ENCODE measurements around the gene CLCNKA. TPM values are rescaled to one million over a fixed set of nuclear protein-coding genes. Genes with fewer than 3 reads are reported as not detected.

The CLCNKA gene
- total and polyA plus RNA-seq, 12 donors: 0.18 to 52.5 (median 2.1) TPM

DNA sequence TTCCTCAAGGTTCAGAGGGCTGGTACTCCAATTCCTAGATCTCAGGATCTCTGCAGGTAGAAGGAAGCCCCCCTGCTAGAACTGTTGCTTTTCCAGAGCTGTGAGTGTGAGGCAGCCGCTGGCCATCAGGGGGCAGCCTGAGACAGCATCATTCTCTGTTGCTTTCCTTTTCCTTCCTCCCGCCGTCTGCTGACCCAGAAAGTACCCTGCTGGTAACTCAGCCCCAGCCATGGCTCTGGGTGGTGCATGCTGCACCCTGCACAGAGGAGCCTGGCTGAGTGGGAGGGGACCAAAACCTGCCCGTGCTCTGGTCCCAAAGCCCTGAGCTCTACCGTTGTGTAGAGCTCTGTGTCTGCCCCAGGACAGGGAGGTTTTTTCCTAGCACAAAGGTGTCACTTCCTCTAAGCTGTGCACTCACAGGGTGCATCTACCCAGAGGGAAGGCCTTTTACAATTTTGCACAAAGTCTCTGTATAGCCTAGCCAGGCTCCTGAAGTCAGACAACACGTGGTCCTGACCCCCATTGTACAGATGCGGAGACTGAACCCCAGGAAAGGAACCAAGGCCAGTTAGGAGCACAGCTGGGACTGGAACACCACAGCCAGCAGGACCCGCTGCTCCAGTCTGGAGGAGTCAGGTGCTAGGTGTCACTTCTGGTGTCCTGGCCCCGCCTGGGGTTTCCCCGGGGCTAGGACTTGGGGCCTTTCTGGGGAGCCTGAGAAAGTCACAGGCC lies 57.3 kb downstream of the CLCNKA start:
- H3K36me3 ChIP-seq (replicated peaks in 1 of 2): no peaks in the 10 kb centered on the region
- H3K27me3 ChIP-seq: no peaks in the 10 kb centered on the region
- intact Hi-C loops (cut with DNase I): no loop called here
- no peaks in the 10 kb centered on the region for H3K9me3 ChIP-seq (replicated peaks in 1 of 3)
- H3K4me3 ChIP-seq: no peak overlapping the region
- peaks cover 15 to 26% of the 10 kb centered on the region in 2 donors for H3K4me1 ChIP-seq (replicated peaks in 1 of 2)
- H3K27ac ChIP-seq: peak overlapping the region in 2 of 5 donors; percentile 10 to 15
- TF ChIP-seq POLR2A (IDR thresholded peaks at IDR 0.05): no peak
- TF ChIP-seq, protein P1, sequence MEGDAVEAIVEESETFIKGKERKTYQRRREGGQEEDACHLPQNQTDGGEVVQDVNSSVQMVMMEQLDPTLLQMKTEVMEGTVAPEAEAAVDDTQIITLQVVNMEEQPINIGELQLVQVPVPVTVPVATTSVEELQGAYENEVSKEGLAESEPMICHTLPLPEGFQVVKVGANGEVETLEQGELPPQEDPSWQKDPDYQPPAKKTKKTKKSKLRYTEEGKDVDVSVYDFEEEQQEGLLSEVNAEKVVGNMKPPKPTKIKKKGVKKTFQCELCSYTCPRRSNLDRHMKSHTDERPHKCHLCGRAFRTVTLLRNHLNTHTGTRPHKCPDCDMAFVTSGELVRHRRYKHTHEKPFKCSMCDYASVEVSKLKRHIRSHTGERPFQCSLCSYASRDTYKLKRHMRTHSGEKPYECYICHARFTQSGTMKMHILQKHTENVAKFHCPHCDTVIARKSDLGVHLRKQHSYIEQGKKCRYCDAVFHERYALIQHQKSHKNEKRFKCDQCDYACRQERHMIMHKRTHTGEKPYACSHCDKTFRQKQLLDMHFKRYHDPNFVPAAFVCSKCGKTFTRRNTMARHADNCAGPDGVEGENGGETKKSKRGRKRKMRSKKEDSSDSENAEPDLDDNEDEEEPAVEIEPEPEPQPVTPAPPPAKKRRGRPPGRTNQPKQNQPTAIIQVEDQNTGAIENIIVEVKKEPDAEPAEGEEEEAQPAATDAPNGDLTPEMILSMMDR (IDR thresholded peaks at IDR 0.05): peak; percentile 51 to 99 (median 94)
- DNase-seq: peak; percentile 78 to 94 (median 89)
- WGBS, 4 donors: 29 to 46% (median 37%) methylated on average over 7 to 10 of the region's 10 CpGs

DNA sequence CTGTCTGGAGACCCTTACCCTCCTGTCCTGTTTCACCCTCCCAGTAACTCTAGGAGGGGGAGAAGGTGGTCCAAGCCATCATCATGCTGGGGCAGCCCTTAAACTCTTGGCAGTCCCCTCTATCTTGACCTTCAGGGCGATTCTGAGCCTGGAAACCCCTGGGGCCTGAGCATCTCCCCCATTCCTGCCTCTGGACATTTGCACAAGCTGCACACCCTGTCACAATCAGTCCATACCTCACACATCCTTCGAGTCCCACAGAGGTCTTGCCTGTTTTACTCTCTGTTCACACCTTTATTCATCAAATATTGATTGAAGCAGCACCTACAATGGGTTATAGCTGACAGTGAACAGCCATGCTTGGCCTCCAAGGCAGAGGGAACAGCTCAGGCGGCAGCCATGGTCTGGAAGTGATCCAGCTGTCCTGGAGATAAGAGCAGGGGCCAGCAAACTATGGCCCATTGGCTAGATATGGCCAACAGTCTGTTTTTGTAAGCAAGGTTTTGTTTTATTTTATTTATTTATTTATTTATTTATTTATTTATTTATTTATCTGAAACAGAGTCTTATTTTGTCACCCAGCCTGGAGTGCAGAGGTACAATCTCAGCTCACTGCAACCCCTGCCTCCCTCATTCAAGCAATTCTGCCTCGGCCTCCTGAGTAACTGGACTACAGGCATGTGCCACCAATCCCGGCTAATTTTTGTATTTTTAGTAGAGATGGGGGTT lies 58.8 kb downstream of the CLCNKA start:
- H3K27ac ChIP-seq: no peak overlapping the region
- intact Hi-C loops (cut with DNase I): loop anchor here (1.0 to 10.0 kb wide), 4 partner anchors 54 to 274 kb away; partner anchors contain the start of gene FBXO42 (in 2 of the 2)
- DNase-seq: peak in 6 of 7 donors; percentile 63 to 80 (median 72)
- no peaks in the 10 kb centered on the region for H3K27me3 ChIP-seq
- no peak overlapping the region for H3K4me3 ChIP-seq
- WGBS, 4 donors: 72 to 80% (median 76%) methylated on average over 5 of the region's 5 CpGs
- H3K9me3 ChIP-seq (replicated peaks in 1 of 3): no peaks in the 10 kb centered on the region
- no peaks in the 10 kb centered on the region for H3K36me3 ChIP-seq (replicated peaks in 1 of 2)
- peaks cover 13 to 22% of the 10 kb centered on the region in 2 donors for H3K4me1 ChIP-seq (replicated peaks in 1 of 2)
- TF ChIP-seq, protein P1 (IDR thresholded peaks at IDR 0.05): no peak
- TF ChIP-seq POLR2A (IDR thresholded peaks at IDR 0.05): no peak

DNA sequence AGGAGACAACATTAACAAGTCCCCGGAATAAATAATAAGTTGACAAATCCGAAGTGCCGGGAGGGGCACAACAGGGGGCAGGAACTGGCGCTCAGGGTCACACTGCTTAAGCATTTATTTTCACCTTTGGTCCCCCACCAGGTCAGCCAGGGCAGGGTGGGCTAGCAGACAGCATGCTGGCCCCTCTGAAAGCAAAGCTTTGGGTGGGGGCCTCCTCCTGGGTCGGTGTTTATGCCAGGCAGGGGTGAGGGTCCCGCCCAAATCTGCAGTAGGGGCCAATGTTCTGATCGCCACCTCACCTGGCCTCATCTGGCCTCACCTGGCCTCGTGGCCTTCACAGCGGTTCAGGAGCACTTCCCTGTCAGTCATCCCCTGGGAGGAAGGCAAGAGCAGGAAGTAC lies 59.8 kb downstream of the CLCNKA start:
- Histone ChIP-seq H3K9me3 (replicated peaks in 1 of 3) (no peaks in the 10 kb centered on the region), H3K36me3 (replicated peaks in 1 of 2) (no peaks in the 10 kb centered on the region), H3K27ac (no peak overlapping the region), H3K27me3 (no peaks in the 10 kb centered on the region), H3K4me1 (replicated peaks in 1 of 2) (peaks cover 2 to 12% of the 10 kb centered on the region in 2 donors), H3K4me3 (no peak overlapping the region)
- TF ChIP-seq, protein P1 (IDR thresholded peaks at IDR 0.05): no peak
- no peak for TF ChIP-seq POLR2A (IDR thresholded peaks at IDR 0.05)
- WGBS, 4 donors: 77 to 88% (median 81%) methylated on average over 4 to 9 of the region's 9 CpGs
- intact Hi-C loops (cut with DNase I): loop anchor here (2.0 to 10.0 kb wide), 4 partner anchors 53 to 273 kb away; partner anchors contain the start of gene FBXO42 (in 2 of the 2)
- peak in 1 of 7 donors; percentile 24 for DNase-seq

Measured in adrenal gland (tissue), 12 donors.